GF-D8 (cell line): ENCODE measurements around the gene HCN4.

Experiments used
- DNase-seq: peaks from one replicate; lab custom pipeline; 2025; lab: John Stamatoyannopoulos, UW

Gene HCN4

DNA sequence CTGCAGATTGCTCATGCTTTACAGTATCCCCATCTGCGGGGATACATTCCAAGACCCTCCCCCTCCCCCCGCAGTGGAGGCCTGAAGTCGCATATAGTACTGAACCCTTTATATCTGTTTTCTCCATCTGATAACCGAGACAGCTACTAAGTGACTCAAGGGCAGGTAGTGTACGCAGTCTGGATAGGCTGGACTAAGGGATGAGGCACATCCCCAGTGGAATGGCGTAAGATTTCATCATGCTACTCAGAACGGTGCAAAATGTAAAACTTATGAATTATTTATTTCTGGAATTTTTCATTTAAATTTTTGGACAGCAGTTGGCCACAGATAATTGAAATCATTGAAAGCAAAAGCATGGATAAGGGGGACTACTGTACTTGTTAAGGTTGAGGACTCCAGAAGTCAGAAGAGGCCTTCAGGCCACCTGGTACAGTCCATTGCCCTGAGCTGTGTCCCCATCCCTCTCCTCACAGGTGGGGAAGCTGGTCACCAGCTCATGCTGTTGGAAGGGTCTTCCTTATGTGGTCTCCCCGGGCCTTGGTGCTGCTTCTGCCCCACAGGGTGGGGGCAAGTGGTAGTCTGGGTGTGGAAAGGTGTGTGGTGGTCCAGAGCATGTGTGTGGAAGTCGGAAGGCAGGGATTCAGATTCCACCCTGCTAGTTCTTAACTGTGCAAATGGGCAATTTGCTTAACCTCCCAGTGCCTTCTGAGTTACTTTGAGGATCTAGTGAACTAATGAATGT is 72.0 kb downstream of the HCN4 start:
- no peak for DNase-seq

DNA sequence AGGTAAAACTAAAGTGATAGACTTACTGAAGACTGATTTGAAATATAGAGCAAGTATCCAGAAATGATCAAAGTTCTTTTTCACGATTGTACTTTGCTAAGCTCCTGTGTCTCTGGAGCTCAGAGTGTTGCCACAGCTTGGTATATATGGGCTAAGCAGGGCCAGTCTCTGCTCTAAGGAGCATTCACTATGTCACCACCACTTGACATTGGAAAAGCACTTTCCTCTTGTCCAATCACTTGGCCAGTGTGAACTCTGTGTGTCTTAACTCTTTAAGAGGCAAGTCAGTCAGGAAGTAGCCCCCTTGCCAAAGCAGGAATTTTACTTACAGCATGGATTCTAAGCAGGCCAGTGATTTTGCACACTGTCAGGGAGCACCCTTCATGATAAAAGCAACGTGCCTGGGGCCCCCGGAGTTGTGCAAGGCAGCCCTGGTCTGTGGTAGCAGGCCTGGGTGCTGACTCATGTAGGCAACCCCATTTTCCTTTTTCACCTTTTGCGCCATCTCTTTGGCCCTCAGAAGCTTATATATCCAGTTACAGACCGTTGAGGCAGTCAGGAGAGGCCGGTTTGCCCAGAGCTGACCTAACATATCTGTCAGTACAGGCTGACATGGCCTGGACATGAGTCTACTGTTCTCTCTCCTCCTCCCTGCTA is 73.0 kb downstream of the HCN4 start:
- DNase-seq = peak; percentile 46

DNA sequence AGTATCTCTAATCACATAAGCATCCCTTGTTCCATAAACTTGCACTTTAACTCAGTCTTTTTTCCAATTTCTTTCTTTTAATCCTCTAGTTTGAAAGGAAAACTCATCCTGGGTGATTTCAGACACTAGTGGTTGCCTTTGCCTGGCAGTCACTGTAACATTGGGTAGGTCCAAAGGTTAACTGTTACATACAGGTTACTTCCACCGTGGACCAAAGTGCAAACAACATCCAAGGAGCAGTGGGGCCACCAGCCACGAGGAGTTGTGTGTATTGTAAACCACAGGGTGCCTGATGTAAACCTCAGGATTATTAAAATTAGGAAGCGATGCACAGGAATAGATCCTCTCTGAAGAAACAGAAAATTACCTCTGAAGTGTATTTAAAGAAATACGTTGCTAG is 75.0 kb downstream of the HCN4 start:
- no peak for DNase-seq

DNA sequence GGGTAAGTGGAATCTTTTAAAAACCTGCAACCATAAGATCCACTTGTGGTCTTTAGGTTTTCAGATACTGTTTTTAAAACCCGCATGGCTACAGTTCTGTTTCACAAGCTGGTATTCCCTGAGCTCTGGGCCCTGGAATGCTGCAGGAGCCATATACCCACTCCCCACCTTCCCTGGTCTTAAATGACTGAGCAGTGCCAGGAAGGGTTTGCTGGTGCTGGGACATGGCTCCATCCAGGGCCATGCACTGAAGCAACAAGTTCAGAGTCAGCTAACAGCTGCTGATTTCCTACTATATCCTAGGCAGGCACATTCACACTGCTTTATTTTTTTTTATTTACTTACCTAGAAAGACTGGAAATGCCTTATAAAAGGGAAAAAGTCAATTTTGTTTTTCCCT is 77.3 kb downstream of the HCN4 start:
- DNase-seq = no peak

DNA sequence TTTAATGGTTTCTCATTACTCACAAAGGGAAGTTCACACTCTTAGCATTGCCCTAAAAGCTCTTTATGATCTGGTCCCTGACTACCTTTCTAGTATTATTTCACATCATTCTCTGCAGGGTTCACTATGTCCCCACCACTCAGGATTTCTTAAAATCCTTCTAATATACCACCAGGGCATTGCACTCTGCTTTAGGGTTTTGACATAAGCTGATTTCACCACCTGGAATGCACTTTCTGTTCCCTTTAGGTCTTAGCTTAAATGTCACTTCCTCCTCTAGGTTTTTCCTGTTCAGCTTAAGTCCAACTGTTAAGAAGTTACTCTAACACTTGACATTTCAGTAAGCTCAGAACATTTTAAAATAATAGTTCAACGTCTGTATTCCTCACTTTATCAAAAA is 81.7 kb downstream of the HCN4 start:
- peak; percentile 38 for DNase-seq

DNA sequence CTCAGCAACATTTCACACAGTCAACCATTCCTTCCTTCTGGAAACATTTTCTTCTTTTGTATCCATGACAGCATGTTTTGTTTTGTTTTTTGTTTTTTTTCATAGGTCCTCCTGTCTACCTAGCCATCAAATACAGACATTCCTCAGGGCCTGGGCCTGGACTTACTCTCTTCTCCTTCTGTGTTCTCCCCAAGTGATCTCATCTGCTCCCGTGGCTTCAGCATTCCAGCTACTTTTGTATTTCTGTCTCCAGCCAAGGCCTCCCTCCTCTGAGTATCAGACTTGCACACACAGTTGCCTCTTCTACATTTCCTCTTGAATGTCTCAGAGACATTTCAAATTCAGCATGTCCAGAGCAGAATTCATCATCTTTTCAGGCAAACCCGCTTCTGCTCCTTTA is 82.4 kb downstream of the HCN4 start:
- no peak for DNase-seq

DNA sequence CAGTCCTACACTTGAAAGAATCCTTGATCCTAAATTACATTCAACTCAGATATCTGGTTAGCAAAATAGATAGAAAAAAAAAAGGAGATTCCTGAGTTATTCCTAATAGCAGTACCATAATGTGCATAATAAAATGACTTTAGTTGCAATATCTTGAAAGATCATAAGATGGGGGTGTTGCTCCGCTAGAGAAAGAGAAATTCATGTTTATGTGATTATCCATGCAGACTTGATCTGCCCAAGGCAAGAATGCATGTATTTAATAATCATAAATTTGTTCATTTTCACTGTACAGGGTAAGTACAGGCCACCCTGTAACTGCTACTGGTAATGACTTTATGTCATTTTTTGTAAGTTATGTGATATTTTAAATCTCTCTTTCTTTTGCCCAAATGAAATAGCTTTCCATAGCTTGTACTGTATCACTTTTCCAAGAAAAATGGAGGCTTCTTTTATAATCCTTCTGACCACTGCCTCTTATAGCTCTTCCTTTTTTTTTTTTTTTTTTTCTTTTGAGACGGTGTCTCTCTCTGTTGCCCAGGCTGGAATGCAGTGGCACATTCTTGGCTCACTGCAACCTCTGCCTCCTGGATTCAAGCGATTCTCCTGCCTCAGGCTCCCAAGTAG is 84.6 kb downstream of the HCN4 start:
- DNase-seq = no peak

DNA sequence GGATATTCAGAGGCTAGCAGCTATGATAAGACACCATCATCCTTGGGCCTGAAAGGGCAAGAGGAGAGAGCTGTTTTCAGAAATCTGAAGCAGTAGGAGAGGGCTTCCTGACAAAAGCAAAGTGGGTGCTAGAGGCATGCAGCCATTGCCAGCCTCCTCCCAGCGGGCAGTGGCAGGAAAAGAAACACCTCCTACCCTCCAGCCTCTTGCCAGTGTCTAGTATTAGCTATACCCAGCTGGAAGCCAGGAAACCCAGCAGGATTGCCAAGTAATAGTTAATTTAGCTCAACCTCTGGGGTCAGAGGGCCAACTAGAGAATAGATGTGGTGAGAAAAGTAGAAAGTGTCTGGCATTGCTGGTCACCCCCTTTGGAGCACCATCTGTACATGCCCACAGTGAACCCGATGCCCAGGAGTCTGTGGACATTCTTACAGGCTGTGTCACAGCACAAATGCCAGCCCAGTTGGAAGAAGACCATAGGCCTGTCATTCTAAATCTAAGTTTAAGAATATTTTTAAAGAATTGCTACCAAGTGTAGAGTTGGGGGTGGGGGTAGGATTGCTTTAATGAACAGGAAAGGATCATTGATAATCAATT is 85.3 kb downstream of the HCN4 start:
- no peak for DNase-seq

DNA sequence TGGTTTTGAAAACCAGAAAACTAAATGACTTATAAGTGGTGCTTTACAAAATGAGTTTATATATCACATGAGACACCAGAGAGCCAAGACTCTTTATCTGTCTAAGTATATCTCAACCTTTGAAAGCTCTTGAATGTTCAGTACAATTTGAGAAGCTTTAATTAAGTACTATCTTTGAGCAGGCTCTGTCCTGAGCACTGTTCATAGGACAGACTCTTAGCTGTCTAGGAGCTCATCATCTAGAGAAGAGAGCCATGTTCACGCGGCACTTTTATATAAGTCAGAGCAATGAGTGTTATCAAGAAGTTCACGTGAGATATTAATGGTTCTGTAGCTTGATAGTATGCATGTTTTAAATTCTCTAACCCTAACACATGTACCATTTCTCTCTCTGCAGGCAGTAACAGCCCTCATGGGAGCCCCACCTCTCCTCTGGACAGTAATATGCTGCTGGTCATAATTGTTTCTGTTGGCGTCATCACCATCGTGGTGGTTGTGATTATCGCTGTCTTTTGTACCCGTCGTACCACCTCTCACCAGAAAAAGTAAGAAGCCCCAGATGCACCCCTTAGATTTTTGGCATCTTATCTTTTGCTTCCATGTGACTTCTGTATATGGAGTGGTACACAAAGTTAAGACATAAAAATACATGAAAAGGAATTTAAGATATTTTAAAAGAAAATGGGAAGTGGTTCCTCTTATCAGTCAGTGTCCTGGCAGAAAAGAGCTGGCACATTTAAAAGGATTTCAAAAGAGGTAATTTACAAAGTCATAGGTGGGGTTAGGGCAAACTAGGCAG is 86.0 kb downstream of the HCN4 start:
- no peak for DNase-seq

DNA sequence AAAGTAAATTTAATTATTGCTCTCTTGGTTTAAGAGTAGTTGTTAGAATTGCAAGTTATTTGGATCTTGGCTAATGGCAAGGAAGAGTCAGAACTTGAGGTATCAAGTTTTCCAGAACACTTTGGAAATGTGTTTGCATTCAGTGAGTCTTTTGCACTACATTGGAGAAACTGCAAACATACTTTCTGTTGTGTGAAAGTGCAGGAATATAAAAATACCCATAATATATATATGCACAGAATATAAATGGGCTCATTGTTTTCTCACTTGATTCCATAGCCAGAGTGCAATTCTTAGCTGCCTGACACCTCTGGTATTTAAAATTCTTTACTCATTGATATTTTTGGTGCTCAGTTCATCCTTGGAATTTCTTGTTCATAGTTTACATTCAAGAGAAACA is 92.9 kb downstream of the HCN4 start:
- DNase-seq = no peak

DNA sequence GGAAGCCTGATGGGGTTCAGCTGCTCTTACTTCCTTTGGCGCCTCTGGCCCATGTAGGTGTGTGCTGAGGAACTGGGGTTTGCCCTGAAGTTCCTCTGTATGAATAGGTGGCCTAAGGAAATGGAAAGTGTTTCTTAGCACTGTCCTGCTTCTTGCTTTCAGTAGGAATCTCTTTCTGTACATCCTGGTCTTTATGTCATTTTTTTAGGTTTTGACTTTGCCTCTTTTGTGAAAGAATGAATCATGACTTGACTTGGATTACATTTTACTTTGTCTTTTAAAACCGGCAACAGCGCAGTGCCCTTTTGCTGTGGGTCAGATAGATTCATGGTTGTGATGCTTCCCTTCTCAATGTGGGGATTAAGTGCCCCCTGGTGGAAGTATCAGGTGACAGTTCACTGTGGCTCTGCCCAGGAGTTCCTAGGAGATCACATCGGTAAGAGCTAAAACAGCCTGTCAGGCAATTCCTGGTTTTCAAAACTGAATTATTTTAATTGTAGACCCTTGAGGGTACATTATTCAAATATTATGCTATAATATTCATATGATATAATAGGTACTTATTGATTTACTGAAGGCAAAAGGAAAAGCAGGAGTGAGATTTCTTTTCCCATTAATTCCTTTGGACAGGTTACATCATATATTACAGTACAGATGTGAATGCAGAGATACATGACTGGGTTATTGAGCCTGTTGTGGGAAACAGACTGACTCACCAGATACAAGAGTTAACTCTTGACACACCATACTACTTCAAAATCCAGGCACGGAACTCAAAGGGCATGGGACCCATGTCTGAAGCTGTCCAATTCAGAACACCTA is 95.4 kb downstream of the HCN4 start:
- DNase-seq = no peak

DNA sequence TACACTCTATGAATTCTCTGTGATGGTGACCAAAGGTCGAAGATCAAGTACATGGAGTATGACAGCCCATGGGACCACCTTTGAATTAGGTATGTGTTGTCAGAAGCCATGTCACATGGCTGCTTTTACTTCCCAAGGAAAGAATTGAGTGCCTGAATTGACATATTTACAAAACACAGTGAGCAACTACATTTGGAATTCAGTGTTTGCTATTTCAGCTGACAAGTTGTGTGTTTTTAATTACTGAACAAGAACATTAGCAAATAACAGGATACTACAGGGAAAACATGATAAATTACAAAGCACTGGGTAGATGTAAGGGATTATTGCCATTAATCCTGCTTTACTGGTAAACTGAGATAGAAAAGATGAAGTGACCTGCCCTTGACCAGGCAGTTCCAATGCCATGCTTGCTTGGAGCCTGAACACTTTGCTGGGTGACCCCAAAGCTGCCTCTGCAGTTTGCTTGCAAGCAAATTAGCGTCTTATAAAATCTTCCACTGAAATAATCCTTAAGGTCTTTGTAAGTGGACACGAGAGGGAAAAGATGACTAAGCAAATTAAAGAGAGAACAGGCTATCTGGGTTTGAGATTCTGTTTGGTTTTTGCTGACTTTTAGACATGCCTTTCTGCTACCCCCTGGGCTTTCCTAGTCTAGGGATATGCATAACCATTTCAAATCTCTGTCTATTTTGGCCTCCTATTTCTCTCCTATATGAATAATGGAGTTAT is 98.2 kb downstream of the HCN4 start:
- no peak for DNase-seq
